GM23338 (cell line): ENCODE measurements around the gene PAM. TPM values are rescaled to one million over a fixed set of nuclear protein-coding genes. Genes with fewer than 3 reads are reported as not detected.

Experiments used
- ATAC-seq: fragments of 200-7000 bp; cut with Tn5 transposase; 3 replicates; pipeline ENCODE4 v1.9.1; 2020
- DNase-seq: peaks from one replicate; pipeline ENCODE4 v3.0.0-alpha.2; 2015; ENCODE audit warnings: low spot score
- H2AFZ ChIP-seq: fragments of 200-600 bp; sonication (generic); 2 replicates; pipeline ENCODE4 v1.8.0; 2016; ENCODE audit warnings: antibody characterized with exemption, mild to moderate bottlenecking, moderate library complexity
- H3F3A ChIP-seq: fragments of 200-600 bp; sonication (generic); replicated peaks from 2 replicates; pipeline ENCODE4 v1.8.0; 2017; ENCODE audit warnings: antibody characterized with exemption, mixed run types, low read depth
- H3K27ac ChIP-seq: fragments of 200-600 bp; sonication (generic); 2 replicates; pipeline ENCODE4 v1.6.1; 2016; ENCODE audit warnings: low read depth
- H3K27me3 ChIP-seq: fragments of 200-600 bp; sonication (generic); 2 replicates; pipeline ENCODE4 v1.8.0; 2016; ENCODE audit warnings: mild to moderate bottlenecking, mixed run types, moderate library complexity; ENCODE audit not compliant: insufficient read depth
- H3K36me3 ChIP-seq: fragments of 200-600 bp; sonication (generic); 2 replicates; pipeline ENCODE4 v1.8.0; 2016; ENCODE audit warnings: mild to moderate bottlenecking; ENCODE audit not compliant: insufficient read depth
- H3K4me1 ChIP-seq: fragments of 200-600 bp; sonication (generic); 2 replicates; pipeline ENCODE4 v1.8.0; 2016; ENCODE audit warnings: mild to moderate bottlenecking, moderate library complexity; ENCODE audit not compliant: insufficient read depth
- H3K4me2 ChIP-seq: fragments of 200-600 bp; sonication (generic); 2 replicates; pipeline ENCODE4 v1.7.1; 2017; ENCODE audit warnings: mixed run types
- H3K4me3 ChIP-seq: fragments of 200-600 bp; sonication (generic); 2 replicates; pipeline ENCODE4 v1.6.1; 2016; ENCODE audit warnings: mixed run types
- H3K79me2 ChIP-seq: fragments of 200-600 bp; sonication (generic); replicated peaks from 2 replicates; pipeline ENCODE4 v1.8.0; 2017; ENCODE audit warnings: mild to moderate bottlenecking; ENCODE audit not compliant: insufficient read depth
- H3K9me2 ChIP-seq: fragments of 200-600 bp; sonication (generic); 2 replicates; pipeline ENCODE4 v1.8.0; 2017; ENCODE audit not compliant: insufficient read depth
- H4K20me1 ChIP-seq: fragments of 200-600 bp; sonication (generic); replicated peaks from 2 replicates; pipeline ENCODE4 v1.8.0; 2017; ENCODE audit warnings: mild to moderate bottlenecking; ENCODE audit not compliant: insufficient read depth
- H3K27ac Mint-ChIP-seq: 2 replicates; pipeline ENCODE4 v1.8.0; 2020; ENCODE audit warnings: inconsistent platforms, mild to moderate bottlenecking, moderate library complexity, mixed read lengths
- H3K27me3 Mint-ChIP-seq: 3 replicates; pipeline ENCODE4 v1.8.0; 2022; ENCODE audit warnings: low read depth, mild to moderate bottlenecking, moderate library complexity, mixed read lengths, inconsistent platforms; ENCODE audit not compliant: insufficient read depth, poor library complexity
- H3K36me3 Mint-ChIP-seq: 3 replicates; pipeline ENCODE4 v1.8.0; 2021; ENCODE audit warnings: low read depth, mild to moderate bottlenecking, inconsistent platforms, moderate library complexity, mixed read lengths
- H3K4me1 Mint-ChIP-seq: 3 replicates; pipeline ENCODE4 v1.8.0; 2020; ENCODE audit warnings: mild to moderate bottlenecking, inconsistent platforms, mixed read lengths
- H3K4me3 Mint-ChIP-seq: 3 replicates; pipeline ENCODE4 v1.8.0; 2021; ENCODE audit warnings: moderate library complexity, mild to moderate bottlenecking, inconsistent platforms, mixed read lengths
- H3K9me3 Mint-ChIP-seq: 3 replicates; pipeline ENCODE4 v1.8.0; 2020; ENCODE audit warnings: moderate library complexity, mild to moderate bottlenecking, inconsistent platforms, mixed read lengths
- EZH2 ChIP-seq: fragments of 200-600 bp; sonication (generic); IDR thresholded peaks from one replicate; pipeline ENCODE4 v1.8.0; 2017; ENCODE audit warnings: antibody characterized with exemption, mild to moderate bottlenecking, low read depth; ENCODE audit not compliant: unreplicated experiment
- EZH2phosphoT487 ChIP-seq: fragments of 200-600 bp; sonication (generic); IDR thresholded peaks from one replicate; pipeline ENCODE4 v1.8.1; 2018; ENCODE audit warnings: antibody characterized with exemption; ENCODE audit not compliant: unreplicated experiment
- JUNB ChIP-seq: IDR thresholded peaks from one replicate; pipeline ENCODE4 v1.6.1; 2016; ENCODE audit warnings: antibody characterized with exemption; ENCODE audit not compliant: unreplicated experiment
- NANOG ChIP-seq: IDR thresholded peaks from 2 replicates; pipeline ENCODE4 v1.6.1; 2016; ENCODE audit warnings: antibody characterized with exemption, borderline replicate concordance
- POLR2AphosphoS5 ChIP-seq: IDR thresholded peaks from 2 replicates; pipeline ENCODE4 v1.6.1; 2016; ENCODE audit warnings: antibody characterized with exemption, low read depth
- STAT1 ChIP-seq: IDR thresholded peaks from one replicate; pipeline ENCODE4 v1.6.1; 2016; ENCODE audit warnings: antibody characterized with exemption; ENCODE audit not compliant: unreplicated experiment
- ZNF114 ChIP-seq: fragments of 250-450 bp; sonication (Bioruptor Pico); IDR thresholded peaks from 2 replicates; pipeline ENCODE4 v1.5.0; 2020; ENCODE audit warnings: mild to moderate bottlenecking, moderate library complexity
- polyA plus RNA-seq: library from polyadenylated mRNA; unstranded; fragments of >200 nt; fragmentation: Nextera tagmentation; extraction: Ambion mirVana; gene quantifications from 2 replicates; pipeline ENCODE4 v1.2.1, GENCODE V29; 2016
- total RNA-seq: library from RNA; depleted of rRNA; stranded (reverse); fragments of >200 nt; shearing (Covaris generic); gene quantifications from 2 replicates; pipeline ENCODE4 v1.2.3, GENCODE V29; 2014
- TF ChIP-seq, protein P1 (sequence below): fragments of 250-450 bp; sonication (Bioruptor Pico); IDR thresholded peaks from 2 replicates; pipeline ENCODE4 v1.5.0; 2020; ENCODE audit warnings: mild to moderate bottlenecking, moderate library complexity
- TF ChIP-seq, protein P2 (sequence below): IDR thresholded peaks from one replicate; pipeline ENCODE4 v1.6.1; 2018; ENCODE audit warnings: antibody characterized with exemption; ENCODE audit not compliant: unreplicated experiment
- TF ChIP-seq, protein P3 (sequence below), 2 experiments: fragments of 200-600 bp in 1 of 2; sonication (generic) in 1 of 2; conservative IDR thresholded peaks; 2 replicates each; pipeline versions ENCODE4 v1.5.1 to v1.6.1; 2016 to 2017; ENCODE audit warnings: antibody characterized with exemption in 2 of 2, low read depth in 2 of 2, mild to moderate bottlenecking in 2 of 2, moderate library complexity in 1 of 2

PAM gene
- total and polyA plus RNA-seq, 2 experiments from 2014 or later: 33.9 to 79.4 TPM

DNA sequence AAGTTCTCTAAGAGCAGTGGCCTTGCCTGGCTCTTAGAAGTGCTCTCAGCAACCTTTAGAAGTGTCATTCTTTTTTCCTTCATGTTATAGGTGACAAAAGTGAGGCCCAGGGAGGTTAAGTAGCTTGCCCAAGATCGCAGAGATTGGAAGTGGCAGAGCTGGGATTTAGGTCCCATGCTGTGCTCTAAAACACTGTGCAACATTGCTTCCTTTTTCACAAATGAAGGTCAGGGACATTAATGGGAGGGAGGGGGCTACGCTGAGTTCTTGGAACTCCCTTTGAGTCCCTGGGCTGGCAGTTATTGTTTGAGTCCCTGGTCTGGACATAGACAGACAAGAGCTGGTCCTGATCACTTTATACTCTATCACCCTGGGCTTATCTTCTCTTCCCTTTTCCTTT lies 45.3 kb downstream of the PAM start (continued):
- TF ChIP-seq, protein P1, sequence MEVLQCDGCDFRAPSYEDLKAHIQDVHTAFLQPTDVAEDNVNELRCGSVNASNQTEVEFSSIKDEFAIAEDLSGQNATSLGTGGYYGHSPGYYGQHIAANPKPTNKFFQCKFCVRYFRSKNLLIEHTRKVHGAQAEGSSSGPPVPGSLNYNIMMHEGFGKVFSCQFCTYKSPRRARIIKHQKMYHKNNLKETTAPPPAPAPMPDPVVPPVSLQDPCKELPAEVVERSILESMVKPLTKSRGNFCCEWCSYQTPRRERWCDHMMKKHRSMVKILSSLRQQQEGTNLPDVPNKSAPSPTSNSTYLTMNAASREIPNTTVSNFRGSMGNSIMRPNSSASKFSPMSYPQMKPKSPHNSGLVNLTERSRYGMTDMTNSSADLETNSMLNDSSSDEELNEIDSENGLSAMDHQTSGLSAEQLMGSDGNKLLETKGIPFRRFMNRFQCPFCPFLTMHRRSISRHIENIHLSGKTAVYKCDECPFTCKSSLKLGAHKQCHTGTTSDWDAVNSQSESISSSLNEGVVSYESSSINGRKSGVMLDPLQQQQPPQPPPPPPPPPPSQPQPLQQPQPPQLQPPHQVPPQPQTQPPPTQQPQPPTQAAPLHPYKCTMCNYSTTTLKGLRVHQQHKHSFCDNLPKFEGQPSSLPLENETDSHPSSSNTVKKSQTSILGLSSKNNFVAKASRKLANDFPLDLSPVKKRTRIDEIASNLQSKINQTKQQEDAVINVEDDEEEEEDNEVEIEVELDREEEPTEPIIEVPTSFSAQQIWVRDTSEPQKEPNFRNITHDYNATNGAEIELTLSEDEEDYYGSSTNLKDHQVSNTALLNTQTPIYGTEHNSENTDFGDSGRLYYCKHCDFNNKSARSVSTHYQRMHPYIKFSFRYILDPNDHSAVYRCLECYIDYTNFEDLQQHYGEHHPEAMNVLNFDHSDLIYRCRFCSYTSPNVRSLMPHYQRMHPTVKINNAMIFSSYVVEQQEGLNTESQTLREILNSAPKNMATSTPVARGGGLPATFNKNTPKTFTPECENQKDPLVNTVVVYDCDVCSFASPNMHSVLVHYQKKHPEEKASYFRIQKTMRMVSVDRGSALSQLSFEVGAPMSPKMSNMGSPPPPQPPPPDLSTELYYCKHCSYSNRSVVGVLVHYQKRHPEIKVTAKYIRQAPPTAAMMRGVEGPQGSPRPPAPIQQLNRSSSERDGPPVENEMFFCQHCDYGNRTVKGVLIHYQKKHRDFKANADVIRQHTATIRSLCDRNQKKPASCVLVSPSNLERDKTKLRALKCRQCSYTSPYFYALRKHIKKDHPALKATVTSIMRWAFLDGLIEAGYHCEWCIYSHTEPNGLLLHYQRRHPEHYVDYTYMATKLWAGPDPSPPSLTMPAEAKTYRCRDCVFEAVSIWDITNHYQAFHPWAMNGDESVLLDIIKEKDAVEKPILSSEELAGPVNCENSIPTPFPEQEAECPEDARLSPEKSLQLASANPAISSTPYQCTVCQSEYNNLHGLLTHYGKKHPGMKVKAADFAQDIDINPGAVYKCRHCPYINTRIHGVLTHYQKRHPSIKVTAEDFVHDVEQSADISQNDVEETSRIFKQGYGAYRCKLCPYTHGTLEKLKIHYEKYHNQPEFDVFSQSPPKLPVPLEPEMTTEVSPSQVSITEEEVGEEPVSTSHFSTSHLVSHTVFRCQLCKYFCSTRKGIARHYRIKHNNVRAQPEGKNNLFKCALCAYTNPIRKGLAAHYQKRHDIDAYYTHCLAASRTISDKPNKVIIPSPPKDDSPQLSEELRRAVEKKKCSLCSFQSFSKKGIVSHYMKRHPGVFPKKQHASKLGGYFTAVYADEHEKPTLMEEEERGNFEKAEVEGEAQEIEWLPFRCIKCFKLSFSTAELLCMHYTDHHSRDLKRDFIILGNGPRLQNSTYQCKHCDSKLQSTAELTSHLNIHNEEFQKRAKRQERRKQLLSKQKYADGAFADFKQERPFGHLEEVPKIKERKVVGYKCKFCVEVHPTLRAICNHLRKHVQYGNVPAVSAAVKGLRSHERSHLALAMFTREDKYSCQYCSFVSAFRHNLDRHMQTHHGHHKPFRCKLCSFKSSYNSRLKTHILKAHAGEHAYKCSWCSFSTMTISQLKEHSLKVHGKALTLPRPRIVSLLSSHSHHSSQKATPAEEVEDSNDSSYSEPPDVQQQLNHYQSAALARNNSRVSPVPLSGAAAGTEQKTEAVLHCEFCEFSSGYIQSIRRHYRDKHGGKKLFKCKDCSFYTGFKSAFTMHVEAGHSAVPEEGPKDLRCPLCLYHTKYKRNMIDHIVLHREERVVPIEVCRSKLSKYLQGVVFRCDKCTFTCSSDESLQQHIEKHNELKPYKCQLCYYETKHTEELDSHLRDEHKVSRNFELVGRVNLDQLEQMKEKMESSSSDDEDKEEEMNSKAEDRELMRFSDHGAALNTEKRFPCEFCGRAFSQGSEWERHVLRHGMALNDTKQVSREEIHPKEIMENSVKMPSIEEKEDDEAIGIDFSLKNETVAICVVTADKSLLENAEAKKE (CRISPR knock-in tag): no peak

DNA sequence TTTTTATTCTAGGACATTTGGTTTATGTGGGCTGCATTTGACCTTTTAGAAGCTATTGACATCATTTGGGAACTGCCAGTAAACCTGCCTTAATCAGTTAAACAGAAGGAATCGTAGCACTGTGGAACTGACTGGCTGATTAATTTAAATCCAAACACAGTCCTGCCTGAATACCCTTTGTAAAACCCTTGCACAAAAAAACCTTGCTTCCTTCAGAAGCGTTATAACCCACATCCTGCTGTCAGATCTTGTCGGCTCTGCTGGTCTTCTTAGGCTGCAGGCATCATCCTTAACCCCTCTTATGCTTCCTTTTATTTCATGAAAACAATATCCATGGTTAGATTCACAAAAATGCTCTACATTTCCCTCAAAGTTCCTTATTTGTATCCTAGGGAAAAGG lies 46.3 kb downstream of the PAM start:
- no peaks in the 10 kb centered on the region for H3K27me3 Mint-ChIP-seq
- no peak overlapping the region for H3K27ac ChIP-seq

More for the DNA sequence above, 46.3 kb downstream of the PAM start:
- Histone ChIP-seq H2AFZ (no peak overlapping the region), H3K4me1 (peaks cover 63% of the 10 kb centered on the region), H3K4me2 (no peak overlapping the region), H3K36me3 (no peaks in the 10 kb centered on the region), H3F3A (no peaks in the 10 kb centered on the region), H3K27me3 (no peaks in the 10 kb centered on the region), H3K79me2 (peaks cover 18% of the 10 kb centered on the region; the same call in 1 of the 2 replicates), H3K9me2 (0 out of 2 replicates have a peak, but pooled peaks cover 4% of the 10 kb centered on the region), H3K4me3 (no peak overlapping the region), H4K20me1 (0 out of 2 replicates have a peak, but pooled peaks cover 10% of the 10 kb centered on the region)
- no peak overlapping the region; the same call in 1 of the 2 replicates for H3K27ac Mint-ChIP-seq
- no peak for TF ChIP-seq JUNB
- no peak for TF ChIP-seq STAT1
- TF ChIP-seq NANOG: no peak
- TF ChIP-seq, protein P2, sequence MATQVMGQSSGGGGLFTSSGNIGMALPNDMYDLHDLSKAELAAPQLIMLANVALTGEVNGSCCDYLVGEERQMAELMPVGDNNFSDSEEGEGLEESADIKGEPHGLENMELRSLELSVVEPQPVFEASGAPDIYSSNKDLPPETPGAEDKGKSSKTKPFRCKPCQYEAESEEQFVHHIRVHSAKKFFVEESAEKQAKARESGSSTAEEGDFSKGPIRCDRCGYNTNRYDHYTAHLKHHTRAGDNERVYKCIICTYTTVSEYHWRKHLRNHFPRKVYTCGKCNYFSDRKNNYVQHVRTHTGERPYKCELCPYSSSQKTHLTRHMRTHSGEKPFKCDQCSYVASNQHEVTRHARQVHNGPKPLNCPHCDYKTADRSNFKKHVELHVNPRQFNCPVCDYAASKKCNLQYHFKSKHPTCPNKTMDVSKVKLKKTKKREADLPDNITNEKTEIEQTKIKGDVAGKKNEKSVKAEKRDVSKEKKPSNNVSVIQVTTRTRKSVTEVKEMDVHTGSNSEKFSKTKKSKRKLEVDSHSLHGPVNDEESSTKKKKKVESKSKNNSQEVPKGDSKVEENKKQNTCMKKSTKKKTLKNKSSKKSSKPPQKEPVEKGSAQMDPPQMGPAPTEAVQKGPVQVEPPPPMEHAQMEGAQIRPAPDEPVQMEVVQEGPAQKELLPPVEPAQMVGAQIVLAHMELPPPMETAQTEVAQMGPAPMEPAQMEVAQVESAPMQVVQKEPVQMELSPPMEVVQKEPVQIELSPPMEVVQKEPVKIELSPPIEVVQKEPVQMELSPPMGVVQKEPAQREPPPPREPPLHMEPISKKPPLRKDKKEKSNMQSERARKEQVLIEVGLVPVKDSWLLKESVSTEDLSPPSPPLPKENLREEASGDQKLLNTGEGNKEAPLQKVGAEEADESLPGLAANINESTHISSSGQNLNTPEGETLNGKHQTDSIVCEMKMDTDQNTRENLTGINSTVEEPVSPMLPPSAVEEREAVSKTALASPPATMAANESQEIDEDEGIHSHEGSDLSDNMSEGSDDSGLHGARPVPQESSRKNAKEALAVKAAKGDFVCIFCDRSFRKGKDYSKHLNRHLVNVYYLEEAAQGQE: no peak
- TF ChIP-seq EZH2phosphoT487: no peak
- no peak for TF ChIP-seq POLR2AphosphoS5
- TF ChIP-seq, protein P3, sequence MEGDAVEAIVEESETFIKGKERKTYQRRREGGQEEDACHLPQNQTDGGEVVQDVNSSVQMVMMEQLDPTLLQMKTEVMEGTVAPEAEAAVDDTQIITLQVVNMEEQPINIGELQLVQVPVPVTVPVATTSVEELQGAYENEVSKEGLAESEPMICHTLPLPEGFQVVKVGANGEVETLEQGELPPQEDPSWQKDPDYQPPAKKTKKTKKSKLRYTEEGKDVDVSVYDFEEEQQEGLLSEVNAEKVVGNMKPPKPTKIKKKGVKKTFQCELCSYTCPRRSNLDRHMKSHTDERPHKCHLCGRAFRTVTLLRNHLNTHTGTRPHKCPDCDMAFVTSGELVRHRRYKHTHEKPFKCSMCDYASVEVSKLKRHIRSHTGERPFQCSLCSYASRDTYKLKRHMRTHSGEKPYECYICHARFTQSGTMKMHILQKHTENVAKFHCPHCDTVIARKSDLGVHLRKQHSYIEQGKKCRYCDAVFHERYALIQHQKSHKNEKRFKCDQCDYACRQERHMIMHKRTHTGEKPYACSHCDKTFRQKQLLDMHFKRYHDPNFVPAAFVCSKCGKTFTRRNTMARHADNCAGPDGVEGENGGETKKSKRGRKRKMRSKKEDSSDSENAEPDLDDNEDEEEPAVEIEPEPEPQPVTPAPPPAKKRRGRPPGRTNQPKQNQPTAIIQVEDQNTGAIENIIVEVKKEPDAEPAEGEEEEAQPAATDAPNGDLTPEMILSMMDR (conservative IDR thresholded peaks at IDR 0.05; ENCODE audit: low read depth in 2 of 2): no peak
- no peak for TF ChIP-seq EZH2
- TF ChIP-seq ZNF114: no peak
- ATAC-seq (no peak), DNase-seq (no peak)
- H3K36me3 Mint-ChIP-seq: 0 out of 3 replicates have a peak, but pooled peaks cover 3% of the 10 kb centered on the region
- no peaks in the 10 kb centered on the region for H3K9me3 Mint-ChIP-seq
- H3K4me1 Mint-ChIP-seq: peaks cover 64% of the 10 kb centered on the region
- no peak overlapping the region for H3K4me3 Mint-ChIP-seq
